Activated T-cell treated with anti-CD3 and anti-CD28 coated beads, Interleukin-2, amount 50 U/mL, for 24 hours (primary cell): ENCODE data around the gene OGA.

Source experiments
- DNase-seq: peaks from one replicate; pipeline ENCODE4 v3.0.0-alpha.2; 2020
- H3K27ac Mint-ChIP-seq: 2 replicates; pipeline ENCODE4 v1.8.0; 2020; ENCODE audit warnings: mild to moderate bottlenecking, mixed read lengths
- H3K27me3 Mint-ChIP-seq: 2 replicates; pipeline ENCODE4 v1.8.0; 2020; ENCODE audit warnings: mixed read lengths
- H3K36me3 Mint-ChIP-seq: 2 replicates; pipeline ENCODE4 v1.8.0; 2020; ENCODE audit warnings: low read depth, mixed read lengths
- H3K4me1 Mint-ChIP-seq: 2 replicates; pipeline ENCODE4 v1.8.0; 2020; ENCODE audit warnings: low read depth, mixed read lengths
- H3K4me3 Mint-ChIP-seq: 2 replicates; pipeline ENCODE4 v1.8.0; 2020; ENCODE audit warnings: mild to moderate bottlenecking, moderate library complexity, mixed read lengths
- H3K9me3 Mint-ChIP-seq: 2 replicates; pipeline ENCODE4 v1.8.0; 2020; ENCODE audit warnings: mixed read lengths

The OGA gene

DNA sequence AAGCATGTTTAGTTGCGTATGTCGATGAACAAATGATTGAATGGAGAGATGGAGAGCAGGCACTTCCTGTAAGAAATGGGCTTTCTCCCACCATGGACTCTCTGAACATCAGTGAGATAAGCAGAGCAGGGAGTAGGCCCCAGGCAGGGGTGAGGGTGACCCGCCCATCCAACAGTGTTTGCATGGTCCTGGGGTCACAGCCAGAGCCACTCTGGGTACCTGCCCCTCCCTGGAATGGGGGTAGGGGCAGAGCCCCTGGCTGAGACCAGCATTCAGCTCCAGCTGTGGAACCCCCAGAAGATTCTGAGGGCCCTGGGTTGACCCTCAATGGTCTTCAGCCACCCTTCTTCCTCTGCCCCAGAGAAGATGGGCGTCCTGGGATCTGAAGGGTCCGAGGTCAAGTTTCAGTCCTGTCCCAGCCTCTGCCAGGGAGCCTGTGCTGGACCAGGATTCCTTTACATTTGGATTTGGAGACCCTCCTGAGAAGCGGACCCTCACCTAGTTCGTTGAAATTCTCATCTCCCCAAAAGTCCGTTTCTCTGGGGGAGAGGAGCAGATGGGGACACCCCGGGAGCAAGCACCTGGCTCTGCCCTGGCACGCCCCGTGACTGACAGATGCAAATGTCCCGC is 40.0 kb downstream of the OGA start:
- H3K27me3 Mint-ChIP-seq, result peaks cover 49% of the 10 kb centered on the region
- no peak for DNase-seq
- H3K4me3 Mint-ChIP-seq, result no peak overlapping the region
- peaks cover 58% of the 10 kb centered on the region for H3K4me1 Mint-ChIP-seq
- peaks cover 55% of the 10 kb centered on the region for H3K36me3 Mint-ChIP-seq
- H3K27ac Mint-ChIP-seq, result no peak overlapping the region
- no peaks in the 10 kb centered on the region for H3K9me3 Mint-ChIP-seq

- peaks cover 55% of the 10 kb centered on the region for H3K4me1 Mint-ChIP-seq
- no peak for DNase-seq
- no peaks in the 10 kb centered on the region for H3K9me3 Mint-ChIP-seq
- peaks cover 55% of the 10 kb centered on the region for H3K27me3 Mint-ChIP-seq
- H3K27ac Mint-ChIP-seq, result no peak overlapping the region
- peaks cover 49% of the 10 kb centered on the region for H3K36me3 Mint-ChIP-seq
- no peak overlapping the region for H3K4me3 Mint-ChIP-seq
Observed at GRCh38 chr10:101777619-101778145, 40.6 kb downstream of the OGA start.

- Mint-ChIP-seq H3K4me3 (no peak overlapping the region), H3K27ac (no peak overlapping the region), H3K4me1 (peaks cover 46% of the 10 kb centered on the region), H3K27me3 (peaks cover 69% of the 10 kb centered on the region), H3K9me3 (no peaks in the 10 kb centered on the region), H3K36me3 (peaks cover 35% of the 10 kb centered on the region)
- DNase-seq, result peak; percentile 39
Observed at GRCh38 chr10:101776161-101776817, 42.0 kb downstream of the OGA start.

- H3K27me3 Mint-ChIP-seq, result peaks cover 72% of the 10 kb centered on the region
Observed at GRCh38 chr10:101775273-101776160, 42.7 kb downstream of the OGA start, which contains the start of gene FGF8. Gene FGF8, minus strand, starts transcription at chr10:101776114. Its CDS starts 214 bp downstream, at chr10:101775900.

GRCh38 chr10:101774589-101775272 is 43.5 kb downstream of the OGA start:
- Mint-ChIP-seq H3K27ac (no peak overlapping the region), H3K4me1 (peaks cover 30% of the 10 kb centered on the region), H3K27me3 (peaks cover 72% of the 10 kb centered on the region), H3K36me3 (peaks cover 20% of the 10 kb centered on the region), H3K4me3 (peak overlapping the region; percentile 29), H3K9me3 (no peaks in the 10 kb centered on the region)
- DNase-seq, result peak; percentile 45

More at GRCh38 chr10:101775273-101776160, 42.7 kb downstream of the OGA start, which contains the start of gene FGF8:
- DNase-seq, result no peak
- Mint-ChIP-seq H3K36me3 (peaks cover 27% of the 10 kb centered on the region), H3K27ac (no peak within 1 kb of the TSS), H3K9me3 (no peaks in the 10 kb centered on the region), H3K4me3 (peak within 1 kb of the TSS; percentile 18), H3K4me1 (peaks cover 38% of the 10 kb centered on the region)

DNA sequence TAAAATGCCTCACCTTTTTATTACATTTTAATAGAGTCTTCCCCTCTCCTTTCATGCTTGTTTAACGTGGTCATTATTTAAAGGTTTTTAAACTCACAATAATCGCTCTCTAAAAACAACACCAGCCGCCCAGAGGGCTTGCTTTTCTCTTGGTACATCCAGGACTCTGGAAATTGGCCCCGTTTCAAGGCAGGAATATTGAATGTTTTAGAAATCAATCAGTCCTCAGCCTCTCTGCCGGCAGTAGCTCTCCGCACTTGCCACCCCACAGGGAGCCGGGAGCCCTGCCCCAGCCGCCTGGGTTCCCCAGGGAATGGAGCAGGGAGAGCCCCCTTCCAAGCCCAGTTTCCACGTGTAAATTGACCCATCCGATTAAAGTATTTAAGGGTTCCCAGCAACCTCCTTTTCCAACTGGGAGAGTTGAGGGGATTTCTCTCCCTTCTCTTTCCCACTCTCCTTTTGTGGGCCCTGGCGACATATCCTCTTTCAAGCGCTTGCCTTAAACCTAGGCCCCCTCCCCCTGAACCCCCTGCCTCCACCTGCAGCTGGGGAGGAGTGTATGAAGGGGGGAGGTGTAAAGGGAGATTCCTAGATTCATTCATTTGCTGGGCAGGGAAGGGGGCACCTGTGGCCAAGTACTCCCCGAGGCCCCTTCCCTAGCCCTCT is 44.2 kb downstream of the OGA start:
- Mint-ChIP-seq H3K27ac (no peak overlapping the region), H3K9me3 (no peaks in the 10 kb centered on the region), H3K4me1 (peaks cover 24% of the 10 kb centered on the region), H3K27me3 (peaks cover 72% of the 10 kb centered on the region), H3K36me3 (peaks cover 14% of the 10 kb centered on the region), H3K4me3 (no peak overlapping the region)
- no peak for DNase-seq

DNA sequence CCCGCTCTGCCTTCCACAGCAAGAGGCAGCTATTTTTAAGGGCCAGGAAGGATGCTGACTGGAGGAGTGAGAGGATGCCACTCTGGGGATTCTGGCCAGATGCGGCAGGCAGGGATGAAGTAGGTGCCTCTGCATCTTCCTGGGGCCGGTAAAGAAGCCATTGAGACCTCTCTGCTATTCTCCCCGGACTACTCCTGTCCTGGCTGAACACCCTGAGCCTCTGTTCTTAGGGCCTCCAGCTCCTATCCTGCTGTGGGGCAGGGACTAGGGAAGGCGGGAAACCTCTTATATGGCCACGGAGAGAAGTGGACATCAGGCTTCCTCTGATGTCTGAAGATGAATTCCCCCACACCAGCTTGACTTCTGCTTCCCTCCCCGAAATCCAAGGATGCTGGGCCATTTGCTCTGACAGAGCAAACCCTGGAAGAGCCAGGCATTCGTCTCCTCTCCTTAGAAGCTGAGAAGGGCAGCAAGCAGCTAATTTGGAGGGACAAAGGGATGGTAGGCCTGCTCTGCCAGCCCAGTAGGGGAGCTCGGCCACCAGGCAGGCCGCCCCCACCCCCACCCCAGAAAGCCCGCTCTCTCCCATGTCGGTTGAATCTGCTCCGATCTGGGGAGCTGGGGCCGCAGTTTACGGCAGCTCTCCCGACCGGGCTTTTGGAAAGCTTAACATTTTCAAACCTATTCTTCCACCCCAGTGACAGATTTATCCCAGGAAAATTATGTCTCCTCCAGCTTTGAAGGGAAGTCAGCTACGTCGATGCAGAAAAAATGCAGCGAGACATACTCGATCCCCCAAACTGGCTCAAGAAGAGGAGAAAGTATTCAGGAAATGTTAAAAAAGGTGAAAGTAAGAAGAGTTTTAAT is 45.1 kb downstream of the OGA start:
- H3K27ac Mint-ChIP-seq, result no peak overlapping the region
- no peak overlapping the region for H3K4me3 Mint-ChIP-seq
- H3K4me1 Mint-ChIP-seq, result peaks cover 19% of the 10 kb centered on the region
- H3K9me3 Mint-ChIP-seq, result no peaks in the 10 kb centered on the region
- H3K36me3 Mint-ChIP-seq, result peaks cover 9% of the 10 kb centered on the region
- no peak for DNase-seq
- H3K27me3 Mint-ChIP-seq, result peaks cover 66% of the 10 kb centered on the region

GRCh38 chr10:101772017-101772894 is 46.0 kb downstream of the OGA start:
- peaks cover 57% of the 10 kb centered on the region for H3K27me3 Mint-ChIP-seq

GRCh38 chr10:101771380-101771779 is 46.9 kb downstream of the OGA start:
- Mint-ChIP-seq H3K4me1 (peaks cover 16% of the 10 kb centered on the region), H3K36me3 (no peaks in the 10 kb centered on the region), H3K27ac (no peak overlapping the region), H3K4me3 (no peak overlapping the region), H3K27me3 (peaks cover 52% of the 10 kb centered on the region), H3K9me3 (no peaks in the 10 kb centered on the region)
- no peak for DNase-seq

More at GRCh38 chr10:101772017-101772894, 46.0 kb downstream of the OGA start:
- Mint-ChIP-seq H3K4me3 (no peak overlapping the region), H3K36me3 (peaks cover 1% of the 10 kb centered on the region), H3K27ac (no peak overlapping the region), H3K9me3 (no peaks in the 10 kb centered on the region), H3K4me1 (peaks cover 19% of the 10 kb centered on the region)
- no peak for DNase-seq

DNA sequence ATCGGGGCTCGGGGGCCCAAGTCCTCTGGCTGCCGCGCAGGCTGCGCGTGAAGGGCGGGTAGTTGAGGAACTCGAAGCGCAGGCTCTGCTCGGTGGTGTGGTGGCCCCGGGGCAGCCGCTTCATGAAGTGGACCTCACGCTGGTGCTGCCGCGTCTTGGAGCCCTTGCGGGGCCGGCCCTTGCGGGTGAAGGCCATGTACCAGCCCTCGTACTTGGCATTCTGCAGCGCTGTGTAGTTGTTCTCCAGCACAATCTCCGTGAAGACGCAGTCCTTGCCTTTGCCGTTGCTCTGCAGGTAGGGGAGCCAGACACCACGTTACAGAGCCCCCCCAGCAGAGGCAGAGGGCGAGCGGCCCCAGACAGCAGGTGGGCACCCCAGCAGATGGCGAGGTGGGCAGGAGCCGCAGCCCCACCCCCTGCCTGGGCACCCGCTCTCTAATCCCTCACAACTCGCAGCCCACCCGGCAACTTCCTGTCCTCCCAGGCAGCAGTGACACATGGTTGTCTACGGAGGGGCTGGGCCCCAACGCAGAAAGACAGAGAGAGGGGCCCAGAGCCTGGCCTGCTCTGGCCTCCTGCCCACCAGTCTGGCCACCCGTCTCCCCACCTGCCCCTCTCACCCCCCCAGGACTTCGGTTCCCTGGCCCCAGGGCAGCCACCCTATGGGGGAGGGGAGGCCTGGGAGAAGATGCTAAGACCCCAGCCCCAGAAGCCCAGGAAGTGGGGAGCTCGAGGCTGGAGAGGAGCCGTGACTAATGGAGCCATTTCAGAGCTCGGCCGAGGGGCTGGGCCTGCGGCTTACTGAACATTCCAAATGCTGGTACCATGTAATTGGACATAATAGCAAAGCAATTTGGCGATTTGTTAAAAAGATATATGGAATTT is 47.7 kb downstream of the OGA start:
- Mint-ChIP-seq H3K27me3 (peaks cover 54% of the 10 kb centered on the region), H3K27ac (no peak overlapping the region)

GRCh38 chr10:101769541-101770180 is 48.6 kb downstream of the OGA start:
- H3K27me3 Mint-ChIP-seq, result peaks cover 46% of the 10 kb centered on the region
- H3K36me3 Mint-ChIP-seq, result no peaks in the 10 kb centered on the region
- no peak overlapping the region for H3K4me3 Mint-ChIP-seq
- H3K27ac Mint-ChIP-seq, result no peak overlapping the region
- peaks cover 9% of the 10 kb centered on the region for H3K4me1 Mint-ChIP-seq
- no peaks in the 10 kb centered on the region for H3K9me3 Mint-ChIP-seq
- no peak for DNase-seq

More for the DNA sequence above, 47.7 kb downstream of the OGA start:
- DNase-seq, result no peak
- Mint-ChIP-seq H3K9me3 (no peaks in the 10 kb centered on the region), H3K4me1 (peaks cover 16% of the 10 kb centered on the region), H3K4me3 (no peak overlapping the region), H3K36me3 (no peaks in the 10 kb centered on the region)
